Prostate gland (tissue), 2 donors: Measurements from ENCODE around the gene SIM2.

Experiments
- POLR2AphosphoS5 ChIP-seq: sonication (generic); formaldehyde crosslinking; IDR thresholded peaks from one replicate; pipeline ENCODE4 v1.6.1; 2017; ENCODE audit warnings: antibody characterized with exemption
- TF ChIP-seq, protein P1 (sequence below), 4 experiments: fragments of 200-600 bp in 2 of 4; fragments of 450-650 bp in 2 of 4; sonication (generic) in 2 of 4; IDR thresholded peaks; 1 replicate in 3 of 4; 2 replicates in 1 of 4; pipeline ENCODE4 v1.5.1; 2016 to 2019; ENCODE audit warnings: antibody characterized with exemption in 4 of 4, mild to moderate bottlenecking in 2 of 4, moderate library complexity in 2 of 4

DNA sequence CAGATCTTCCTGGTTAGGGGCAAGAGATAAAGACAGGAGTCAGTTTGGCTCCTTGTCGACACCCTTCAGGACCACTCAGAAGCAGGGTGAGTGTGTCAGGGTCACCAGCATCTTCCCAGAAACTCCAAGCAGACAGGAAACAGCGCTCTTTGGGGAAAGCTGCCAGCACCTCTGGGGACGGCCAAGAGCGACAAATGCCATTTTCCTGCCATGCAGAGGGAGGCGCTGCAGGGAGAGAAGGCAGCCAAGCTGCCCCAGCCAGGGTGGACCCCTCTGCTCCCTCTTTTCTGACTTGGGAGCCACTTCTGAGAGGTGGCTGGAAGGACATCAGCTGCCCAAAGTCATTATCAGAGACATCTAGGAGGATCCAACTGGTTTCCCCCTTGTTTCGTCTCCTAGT, 29.0 kb downstream of the SIM2 start:
- TF ChIP-seq, protein P1, sequence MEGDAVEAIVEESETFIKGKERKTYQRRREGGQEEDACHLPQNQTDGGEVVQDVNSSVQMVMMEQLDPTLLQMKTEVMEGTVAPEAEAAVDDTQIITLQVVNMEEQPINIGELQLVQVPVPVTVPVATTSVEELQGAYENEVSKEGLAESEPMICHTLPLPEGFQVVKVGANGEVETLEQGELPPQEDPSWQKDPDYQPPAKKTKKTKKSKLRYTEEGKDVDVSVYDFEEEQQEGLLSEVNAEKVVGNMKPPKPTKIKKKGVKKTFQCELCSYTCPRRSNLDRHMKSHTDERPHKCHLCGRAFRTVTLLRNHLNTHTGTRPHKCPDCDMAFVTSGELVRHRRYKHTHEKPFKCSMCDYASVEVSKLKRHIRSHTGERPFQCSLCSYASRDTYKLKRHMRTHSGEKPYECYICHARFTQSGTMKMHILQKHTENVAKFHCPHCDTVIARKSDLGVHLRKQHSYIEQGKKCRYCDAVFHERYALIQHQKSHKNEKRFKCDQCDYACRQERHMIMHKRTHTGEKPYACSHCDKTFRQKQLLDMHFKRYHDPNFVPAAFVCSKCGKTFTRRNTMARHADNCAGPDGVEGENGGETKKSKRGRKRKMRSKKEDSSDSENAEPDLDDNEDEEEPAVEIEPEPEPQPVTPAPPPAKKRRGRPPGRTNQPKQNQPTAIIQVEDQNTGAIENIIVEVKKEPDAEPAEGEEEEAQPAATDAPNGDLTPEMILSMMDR (IDR thresholded peaks at IDR 0.05) = no peak
- TF ChIP-seq POLR2AphosphoS5 = no peak
